Gastroesophageal sphincter (tissue), 3 donors: Measurements from ENCODE around the gene DGKE.

ENCODE experiments used
- CTCF ChIP-seq, 4 experiments: fragments of 200-600 bp in 2 of 4; fragments of 450-650 bp in 2 of 4; sonication (generic) in 1 of 4; IDR thresholded peaks; one replicate each; pipeline ENCODE4 v1.5.1; 2017 to 2019; ENCODE audit warnings: antibody characterized with exemption in 4 of 4, mild to moderate bottlenecking in 2 of 4, moderate library complexity in 2 of 4
- EP300 ChIP-seq: sonication (generic); formaldehyde crosslinking; IDR thresholded peaks from one replicate; pipeline ENCODE4 v1.6.1; 2017; ENCODE audit warnings: antibody characterized with exemption, mild to moderate bottlenecking
- POLR2A ChIP-seq, 2 donors: fragments of 450-650 bp; IDR thresholded peaks; one replicate each; pipeline ENCODE4 v1.6.1; 2017; ENCODE audit warnings: antibody characterized with exemption in 2 of 2, mild to moderate bottlenecking in 2 of 2, moderate library complexity in 1 of 2
- POLR2AphosphoS5 ChIP-seq: sonication (generic); formaldehyde crosslinking; IDR thresholded peaks from one replicate; pipeline ENCODE4 v1.6.1; 2017; ENCODE audit warnings: antibody characterized with exemption

- TF ChIP-seq EP300 (no peak), CTCF (IDR thresholded peaks at IDR 0.05) (no peak), POLR2A (IDR thresholded peaks at IDR 0.05) (no peak), POLR2AphosphoS5 (no peak)
Measured at GRCh38 chr17:56867948-56868376, 34.0 kb downstream of the DGKE start.
